HuH-7 (cell line): ENCODE results near the gene EGLN2.
"Not testable (repeated sequence)": the region's sequence is repeated elsewhere in the genome, so short reads cannot be mapped to it uniquely, and the experiment has no call there.

Source experiments
- DNase-seq: peaks from one replicate; pipeline ENCODE4 v3.0.0; 2011; ENCODE audit warnings: low spot score

The EGLN2 gene

GRCh38 chr19:40802300-40803169 lies 3.5 kb downstream of the EGLN2 start:
- DNase-seq: no peak

GRCh38 chr19:40803170-40803856 lies 4.3 kb downstream of the EGLN2 start:
- DNase-seq: no peak

GRCh38 chr19:40803857-40804782 lies 5.1 kb downstream of the EGLN2 start:
- DNase-seq: no peak

- no peak for DNase-seq
These were observed 5.8 kb downstream of the EGLN2 start for GRCh38 chr19:40804783-40805242.

GRCh38 chr19:40805258-40805868 lies 6.4 kb downstream of the EGLN2 start:
- no peak for DNase-seq

- DNase-seq: peak; percentile 92
These were observed 7.6 kb downstream of the EGLN2 start for GRCh38 chr19:40806423-40807146.

- DNase-seq: peak; percentile 72
These were observed 8.4 kb downstream of the EGLN2 start for GRCh38 chr19:40807147-40808020.

- no peak for DNase-seq
These were observed 9.0 kb downstream of the EGLN2 start for GRCh38 chr19:40808021-40808325.

- no peak for DNase-seq
These were observed 9.5 kb downstream of the EGLN2 start for GRCh38 chr19:40808497-40808896.

- no peak for DNase-seq
These were observed 10.5 kb downstream of the EGLN2 start for GRCh38 chr19:40809358-40810086.

GRCh38 chr19:40810160-40810559 lies 11.2 kb downstream of the EGLN2 start:
- no peak for DNase-seq

GRCh38 chr19:40810649-40811408 lies 11.8 kb downstream of the EGLN2 start:
- DNase-seq: not testable (repeated sequence)

- DNase-seq: no peak
These were observed 12.7 kb downstream of the EGLN2 start for GRCh38 chr19:40811478-40812341.

GRCh38 chr19:40812571-40812970 lies 13.6 kb downstream of the EGLN2 start:
- DNase-seq: not testable (repeated sequence)

- DNase-seq: no peak
These were observed 14.2 kb downstream of the EGLN2 start for GRCh38 chr19:40813182-40813581.

- no peak for DNase-seq
These were observed 16.2 kb downstream of the EGLN2 start for GRCh38 chr19:40815223-40815622.

GRCh38 chr19:40818480-40819399 lies 19.7 kb downstream of the EGLN2 start:
- DNase-seq: not testable (repeated sequence)
